Embryonic facial prominence (tissue), 1 donor: ENCODE results near the gene TMSB10.
"Not testable (repeated sequence)": the region's sequence is repeated elsewhere in the genome, so short reads cannot be mapped to it uniquely, and the experiment has no call there.

ENCODE experiments used
- DNase-seq: peaks from one replicate; pipeline ENCODE4 v3.0.0-alpha.2; 2016; ENCODE audit errors: extremely low spot score

Gene TMSB10

GRCh38 chr2:84905181-84906107 lies at the start of gene TMSB10:
TSS of gene TMSB10 (plus strand) at chr2:84905656.
- peak; percentile 73 for DNase-seq

DNA sequence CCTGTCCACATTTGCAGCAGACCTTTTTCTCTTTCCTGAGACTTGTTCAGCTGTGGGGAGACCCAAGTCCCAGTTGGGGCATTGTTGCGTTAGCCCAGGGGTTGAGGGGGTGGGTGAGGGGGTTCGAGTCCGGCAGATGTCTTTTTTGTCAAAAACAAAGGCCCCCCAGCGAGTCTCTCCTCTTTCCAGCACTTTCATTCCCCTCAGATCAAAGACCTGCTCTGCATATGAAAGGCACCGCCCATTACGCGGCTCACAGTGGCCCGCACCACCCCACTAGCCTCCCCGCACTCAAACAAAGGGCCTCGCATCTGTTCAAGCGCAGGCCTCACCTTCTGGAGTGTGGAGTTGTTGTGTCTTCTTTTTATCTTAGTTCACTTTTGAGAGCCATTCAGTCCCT lies 49.7 kb upstream of the TMSB10 start:
- no peak for DNase-seq

DNA sequence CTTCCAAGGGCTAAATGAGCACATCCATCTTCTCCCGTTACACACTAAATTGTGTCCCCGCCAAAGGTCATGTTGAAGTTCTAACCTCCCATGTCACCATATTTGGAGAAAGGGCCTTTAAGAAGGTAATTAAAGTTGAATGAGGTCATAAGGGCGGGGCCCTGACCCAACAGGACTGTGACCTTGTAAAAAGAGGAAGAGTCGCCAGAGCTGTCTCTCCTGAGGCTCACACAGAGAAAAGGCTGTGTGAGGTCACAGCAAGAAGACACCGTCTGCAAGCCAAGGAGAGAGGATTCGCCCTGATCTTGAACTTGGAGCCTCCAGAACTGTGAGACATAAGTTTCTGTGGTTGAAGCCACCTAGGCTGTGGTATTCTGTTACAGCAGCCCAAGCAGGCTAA lies 48.7 kb upstream of the TMSB10 start:
- no peak for DNase-seq

DNA sequence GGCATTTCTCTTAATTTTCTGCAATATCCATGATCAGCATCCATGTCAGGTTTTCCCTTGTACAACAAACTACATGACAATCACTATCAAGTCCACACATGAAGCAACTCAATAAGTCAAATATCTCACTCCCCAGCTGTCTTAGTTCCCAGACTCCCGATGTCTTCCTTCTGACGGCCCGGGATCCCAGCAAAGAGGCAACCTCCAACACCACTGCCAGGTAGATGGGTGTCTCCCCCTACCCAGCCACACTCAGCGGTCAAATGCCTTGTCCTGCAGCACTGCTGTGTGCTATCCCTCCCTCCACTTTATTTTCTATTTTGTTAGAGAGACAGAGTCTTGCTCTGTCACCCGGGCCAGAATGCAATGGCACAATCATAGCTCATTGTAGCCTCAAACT lies 47.9 kb upstream of the TMSB10 start:
- DNase-seq: no peak

- DNase-seq: no peak
Measured at GRCh38 chr2:84858123-84858522, 47.3 kb upstream of the TMSB10 start.

- DNase-seq: no peak
Measured at GRCh38 chr2:84858937-84859336, 46.5 kb upstream of the TMSB10 start.

DNA sequence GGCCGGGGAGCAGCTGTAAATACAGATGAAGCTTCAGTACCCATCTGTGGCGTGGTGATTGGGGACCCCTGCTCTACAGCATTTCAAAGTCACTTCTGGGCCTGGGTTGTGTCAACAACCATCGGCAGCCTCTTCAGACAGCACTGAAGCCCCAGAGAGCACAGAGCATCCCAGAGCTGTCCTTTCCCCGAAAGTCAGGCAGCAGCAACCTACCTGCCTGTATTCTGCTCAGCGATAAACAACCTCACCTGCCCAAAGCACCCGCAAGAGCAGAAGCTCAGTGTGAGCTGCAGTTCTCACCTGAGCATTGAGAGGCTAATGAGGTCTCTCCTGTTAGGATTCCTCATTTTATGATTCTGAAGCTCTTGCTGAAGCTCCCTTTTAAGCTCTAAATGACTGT lies 43.9 kb upstream of the TMSB10 start:
- DNase-seq: no peak

GRCh38 chr2:84862006-84862405 lies 43.5 kb upstream of the TMSB10 start:
- DNase-seq: no peak

GRCh38 chr2:84865181-84865783 lies 40.2 kb upstream of the TMSB10 start:
- DNase-seq: no peak

DNA sequence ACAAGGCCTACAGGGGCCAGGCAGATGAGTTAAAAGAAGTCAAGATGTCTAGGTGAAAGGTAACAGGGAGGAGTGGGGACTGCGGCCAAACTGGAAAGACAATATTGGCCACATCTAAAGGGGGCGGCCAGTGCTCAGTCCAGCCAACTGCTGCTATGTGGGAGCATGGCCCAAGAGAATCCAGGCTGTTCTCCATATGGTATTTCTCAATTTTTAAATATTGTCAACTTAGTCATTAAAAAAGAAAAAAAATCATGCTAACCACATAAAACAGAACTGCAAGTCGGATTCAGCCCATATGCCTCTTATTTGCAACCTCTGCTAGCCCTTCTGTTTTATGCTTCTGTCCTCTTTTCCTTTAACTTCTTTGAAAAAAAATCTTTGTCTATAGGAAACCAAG lies 39.3 kb upstream of the TMSB10 start:
- DNase-seq: no peak

- not testable (repeated sequence) for DNase-seq
Measured at GRCh38 chr2:84868327-84868726, 37.1 kb upstream of the TMSB10 start.

DNA sequence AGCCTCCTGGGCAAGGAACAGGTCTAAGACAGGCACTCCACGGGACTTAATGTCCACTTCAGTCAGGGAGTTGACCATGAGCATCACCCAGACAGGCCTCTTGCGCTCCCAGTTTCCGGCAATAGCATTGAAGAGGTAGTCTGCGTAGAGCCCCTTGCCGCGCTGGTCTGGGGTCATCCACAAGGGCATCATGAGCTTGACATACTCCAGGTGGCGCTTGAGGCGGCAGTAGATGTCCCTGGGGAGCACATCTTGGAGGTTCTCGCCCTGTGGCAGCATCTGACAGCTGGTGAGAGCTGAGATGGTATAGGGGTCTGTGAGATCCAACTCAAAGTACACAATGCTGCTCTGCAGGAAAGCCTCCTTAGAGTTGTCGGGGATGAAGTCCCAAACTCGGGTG lies 35.1 kb upstream of the TMSB10 start:
- no peak for DNase-seq

GRCh38 chr2:84872691-84873090 lies 32.8 kb upstream of the TMSB10 start:
- not testable (repeated sequence) for DNase-seq

GRCh38 chr2:84873350-84873749 lies 32.1 kb upstream of the TMSB10 start:
- no peak for DNase-seq

DNA sequence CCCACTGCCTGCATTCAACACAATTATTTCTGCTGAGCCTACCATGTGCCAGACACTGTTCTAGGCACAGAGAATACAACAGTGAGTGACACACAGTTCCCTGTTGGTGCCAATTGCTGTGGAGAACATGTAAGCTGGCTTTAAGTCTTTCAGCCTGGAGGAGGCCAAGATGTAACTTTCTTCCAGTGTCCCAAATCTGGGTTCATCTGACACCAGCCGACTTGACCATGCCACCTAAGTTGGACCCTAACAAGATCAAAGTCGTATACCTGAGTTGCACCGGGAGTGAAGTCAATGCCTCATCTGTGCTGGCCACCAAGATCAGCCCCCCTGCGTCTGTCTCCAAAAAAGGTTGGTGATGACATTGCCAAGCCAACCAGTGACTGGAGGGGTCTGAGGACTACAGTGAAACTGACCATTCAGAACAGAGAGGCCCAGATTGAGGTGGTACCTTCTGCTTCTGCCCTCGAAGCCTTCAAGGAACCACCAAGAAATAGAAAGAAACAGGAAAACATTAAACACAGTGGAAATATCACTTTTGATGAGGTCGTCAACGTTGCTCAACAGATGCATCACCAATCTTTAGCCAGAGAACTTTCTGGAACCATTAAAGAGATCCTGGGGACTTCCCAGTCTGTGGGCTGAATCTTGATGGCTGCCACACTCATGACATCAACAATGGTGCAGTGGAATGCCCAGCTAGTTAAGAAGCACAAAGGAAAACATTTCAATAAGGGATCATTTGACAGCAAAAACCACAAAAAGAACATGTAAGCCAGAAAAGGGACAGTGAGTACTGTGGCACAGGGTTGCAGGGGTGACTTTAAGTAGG lies 30.9 kb upstream of the TMSB10 start:
- no peak for DNase-seq

DNA sequence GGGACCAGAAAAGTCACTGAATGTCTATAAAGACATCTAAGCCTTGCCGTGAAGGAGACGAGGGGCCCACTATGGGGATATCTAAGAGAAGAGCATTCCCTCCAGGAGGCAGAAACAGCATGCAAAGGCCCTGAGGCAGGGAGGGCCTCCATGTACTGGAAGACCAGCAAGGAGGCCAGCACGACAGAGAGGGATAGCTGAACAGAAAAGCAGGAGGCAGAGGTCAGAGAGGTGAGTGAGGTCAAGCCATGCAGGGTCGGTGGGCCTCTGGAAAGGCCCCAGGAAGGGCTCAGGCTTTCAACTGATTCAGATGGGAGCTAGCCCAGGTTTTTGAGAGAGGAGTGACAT lies 30.3 kb upstream of the TMSB10 start:
- DNase-seq: no peak

DNA sequence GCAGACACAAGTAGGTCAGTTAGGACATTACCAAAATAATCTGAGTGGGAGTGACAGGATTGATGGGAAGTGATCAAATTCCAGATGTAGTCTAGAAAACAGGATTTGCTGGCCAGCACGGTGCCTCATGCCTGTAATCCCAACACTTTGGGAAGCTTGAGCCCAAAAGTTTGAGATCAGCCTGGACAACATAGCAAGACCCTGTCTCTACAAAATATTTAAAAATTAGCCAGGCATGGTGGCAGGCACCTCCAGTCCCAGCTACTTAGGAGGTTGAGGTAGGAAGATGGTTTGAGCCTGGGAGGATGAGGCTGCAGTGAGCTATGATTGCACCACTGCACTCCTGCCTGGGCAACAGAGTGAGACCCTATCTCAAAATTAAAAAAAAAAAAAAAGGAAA lies 29.8 kb upstream of the TMSB10 start:
- DNase-seq: not testable (repeated sequence)

GRCh38 chr2:84876369-84876768 lies 29.1 kb upstream of the TMSB10 start:
- DNase-seq: no peak

DNA sequence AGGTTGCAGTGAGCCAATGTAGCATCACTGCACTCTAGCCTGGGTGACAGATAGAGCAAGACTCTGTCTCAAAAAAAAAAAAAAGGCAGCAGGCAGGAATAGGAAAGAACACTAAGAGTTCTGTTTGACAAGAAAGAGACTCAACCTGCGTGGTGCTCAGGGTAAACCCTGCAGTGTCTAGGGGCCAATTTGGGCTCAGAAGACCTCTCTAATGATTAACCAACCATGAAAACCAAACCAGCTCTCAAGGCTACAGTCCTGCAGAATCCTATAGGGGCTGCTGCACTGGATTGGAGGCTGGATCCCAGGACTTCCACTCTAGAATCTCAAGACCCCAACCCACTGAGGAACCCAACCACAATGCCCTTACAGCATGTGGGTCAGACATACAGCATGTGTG lies 27.0 kb upstream of the TMSB10 start:
- no peak for DNase-seq

- no peak for DNase-seq
Measured at GRCh38 chr2:84878896-84879583, 26.4 kb upstream of the TMSB10 start.

DNA sequence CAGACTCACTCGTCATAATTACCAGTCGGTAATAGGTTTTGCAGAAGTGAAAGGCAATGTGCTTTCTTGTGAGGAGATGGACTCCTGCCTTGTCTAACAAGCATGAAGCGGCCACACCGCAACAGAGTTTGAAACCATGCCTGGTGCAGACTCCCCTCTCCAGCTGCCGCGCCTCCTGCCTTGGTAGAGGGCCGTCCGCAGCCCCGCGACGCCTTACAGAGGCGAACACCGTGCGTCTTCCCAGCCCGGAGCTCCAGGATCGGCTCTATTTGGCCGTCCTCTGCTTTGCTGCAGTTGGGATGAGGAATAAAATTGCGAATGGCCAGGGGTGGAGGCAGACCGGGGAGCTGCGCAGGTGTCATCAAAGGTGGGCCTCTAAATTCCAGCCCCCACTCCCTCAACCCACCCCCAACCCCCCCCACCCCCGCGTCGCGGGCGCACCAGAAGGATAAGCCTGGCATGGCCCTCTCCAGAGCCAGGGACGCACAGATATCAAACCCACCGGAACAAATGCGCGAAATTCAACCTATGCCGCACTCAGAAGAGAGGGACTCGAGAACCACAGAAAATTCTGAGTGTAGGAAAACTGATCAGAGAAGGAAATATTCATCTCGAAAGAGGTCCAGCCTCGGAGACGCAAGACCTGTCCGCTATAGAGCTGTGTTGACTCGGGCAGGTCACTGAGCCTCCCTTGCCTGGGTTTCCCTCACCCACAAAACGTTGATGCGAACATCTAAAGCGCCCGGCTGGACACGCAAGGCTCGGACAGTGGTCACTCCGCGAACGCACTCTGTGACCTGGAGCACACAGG lies 25.7 kb upstream of the TMSB10 start:
- no peak for DNase-seq
